ENCODE data around the gene C6orf89.
"Not testable (repeated sequence)": the region's sequence is repeated elsewhere in the genome, so short reads cannot be mapped to it uniquely, and the experiment has no call there.

Gene C6orf89

GRCh38 chr6:36925809-36926208, 40.1 kb downstream of the C6orf89 start:
- no peak for DNase-seq

GRCh38 chr6:36926708-36927513, 41.2 kb downstream of the C6orf89 start:
- DNase-seq: no peak

- peak; percentile 30 for DNase-seq
Measured at GRCh38 chr6:36927691-36928546, 42.2 kb downstream of the C6orf89 start.

- DNase-seq: no peak
Measured at GRCh38 chr6:36928547-36928918, 42.8 kb downstream of the C6orf89 start.

GRCh38 chr6:36929152-36929551, 43.4 kb downstream of the C6orf89 start:
- no peak for DNase-seq

- DNase-seq: peak; percentile 22
Measured at GRCh38 chr6:36929607-36930006, 43.9 kb downstream of the C6orf89 start.

GRCh38 chr6:36930483-36930882, 44.7 kb downstream of the C6orf89 start:
- no peak for DNase-seq

- DNase-seq: no peak
Measured at GRCh38 chr6:36933102-36933501, 47.4 kb downstream of the C6orf89 start.

GRCh38 chr6:36933519-36933918, 47.8 kb downstream of the C6orf89 start:
- no peak for DNase-seq

- DNase-seq: no peak
Measured at GRCh38 chr6:36934901-36935300, 49.1 kb downstream of the C6orf89 start.

- no peak for DNase-seq
Measured at GRCh38 chr6:36936824-36937223, 51.1 kb downstream of the C6orf89 start.

GRCh38 chr6:36937896-36938295, 52.1 kb downstream of the C6orf89 start:
- no peak for DNase-seq

GRCh38 chr6:36938536-36938935, 52.8 kb downstream of the C6orf89 start:
- DNase-seq: no peak

GRCh38 chr6:36939005-36939404, 53.3 kb downstream of the C6orf89 start:
- DNase-seq: not testable (repeated sequence)

- no peak for DNase-seq
Measured at GRCh38 chr6:36940027-36940426, 54.3 kb downstream of the C6orf89 start.

GRCh38 chr6:36941561-36941960, 55.8 kb downstream of the C6orf89 start:
- not testable (repeated sequence) for DNase-seq

GRCh38 chr6:36942329-36942728, 56.6 kb downstream of the C6orf89 start:
- DNase-seq: not testable (repeated sequence)

GRCh38 chr6:36944650-36945049, 58.9 kb downstream of the C6orf89 start:
- no peak for DNase-seq

GRCh38 chr6:36945301-36945700, 59.5 kb downstream of the C6orf89 start:
- no peak for DNase-seq

GRCh38 chr6:36946526-36946925, 60.8 kb downstream of the C6orf89 start:
- no peak for DNase-seq

GRCh38 chr6:36947570-36948351, 62.0 kb downstream of the C6orf89 start:
- DNase-seq: no peak

GRCh38 chr6:36949076-36949475, 63.3 kb downstream of the C6orf89 start:
- DNase-seq: not testable (repeated sequence)

GRCh38 chr6:36949636-36950035, 63.9 kb downstream of the C6orf89 start:
- DNase-seq: no peak
